Right renal cortex interstitium (tissue), 3 donors: ENCODE data around the gene GLYR1. TPM values are rescaled to one million over a fixed set of nuclear protein-coding genes. Genes with fewer than 3 reads are reported as not detected.
"Not testable (repeated sequence)": the region's sequence is repeated elsewhere in the genome, so short reads cannot be mapped to it uniquely, and the experiment has no call there.

ENCODE experiments used
- DNase-seq, 3 donors: peaks; one replicate each; pipeline ENCODE4 v3.0.0-alpha.2; 2013; ENCODE audit warnings: low read depth in 3 of 3, low spot score in 2 of 3
- polyA plus RNA-seq, 3 donors: library from polyadenylated mRNA; unstranded; fragments of 120-200 nt; gene quantifications; one replicate each; pipeline ENCODE4 v1.2.1, GENCODE V29; 2013; ENCODE audit not compliant: insufficient read length in 3 of 3

Gene GLYR1
- polyA plus RNA-seq, 3 donors, result 130 to 138 (median 134) TPM

- no peak for DNase-seq
These were observed 51.8 kb downstream of the GLYR1 start, which contains the start of gene SMIM22 for GRCh38 chr16:4795181-4795827. Gene SMIM22 (plus strand): TSS chr16:4795369. CDS start chr16:4795735, 366 bp downstream.

- no peak for DNase-seq
These were observed 54.1 kb downstream of the GLYR1 start for GRCh38 chr16:4792951-4793513.

- DNase-seq, result no peak
These were observed 56.2 kb downstream of the GLYR1 start for GRCh38 chr16:4790871-4791270.

GRCh38 chr16:4790261-4790660 is 56.8 kb downstream of the GLYR1 start:
- no peak for DNase-seq

GRCh38 chr16:4788910-4789309 is 58.2 kb downstream of the GLYR1 start:
- no peak for DNase-seq

- no peak for DNase-seq
These were observed 58.6 kb downstream of the GLYR1 start for GRCh38 chr16:4788489-4788889.

GRCh38 chr16:4787627-4788482 is 59.2 kb downstream of the GLYR1 start, which contains the start of gene SEPTIN12:
Gene SEPTIN12 (minus strand): TSS chr16:4788345. CDS start chr16:4787645, 700 bp downstream.
- DNase-seq, result no peak

- no peak for DNase-seq
These were observed 60.0 kb downstream of the GLYR1 start for GRCh38 chr16:4787068-4787467.

- DNase-seq, result no peak
These were observed 61.2 kb downstream of the GLYR1 start for GRCh38 chr16:4785758-4786433.

- not testable (repeated sequence) for DNase-seq
These were observed 62.6 kb downstream of the GLYR1 start for GRCh38 chr16:4784444-4784987.

- no peak for DNase-seq
These were observed 63.1 kb downstream of the GLYR1 start for GRCh38 chr16:4783951-4784336.

GRCh38 chr16:4783251-4783950 is 63.7 kb downstream of the GLYR1 start:
- DNase-seq, result no peak

- no peak for DNase-seq
These were observed 66.9 kb downstream of the GLYR1 start for GRCh38 chr16:4780235-4780634.

GRCh38 chr16:4778050-4778392 is 69.1 kb downstream of the GLYR1 start:
- no peak for DNase-seq

GRCh38 chr16:4777339-4778049 is 69.6 kb downstream of the GLYR1 start:
- no peak for DNase-seq

GRCh38 chr16:4776141-4776705 is 70.9 kb downstream of the GLYR1 start:
- no peak for DNase-seq

GRCh38 chr16:4775005-4775404 is 72.1 kb downstream of the GLYR1 start:
- DNase-seq, result no peak

GRCh38 chr16:4772351-4772750 is 74.7 kb downstream of the GLYR1 start:
- no peak for DNase-seq

- no peak for DNase-seq
These were observed 75.4 kb downstream of the GLYR1 start for GRCh38 chr16:4771646-4772045.
